Spinal cord (tissue), 10 donors: Measurements from ENCODE around the gene EPO. TPM values are rescaled to one million over a fixed set of nuclear protein-coding genes. Genes with fewer than 3 reads are reported as not detected.

Experiments
- DNase-seq, 6 donors: peaks; one replicate each; pipeline versions ENCODE4 v3.0.0 to v3.0.0-alpha.2; 2013 to 2015; ENCODE audit warnings: low spot score in 6 of 6, low read depth in 4 of 6
- H3K27ac ChIP-seq: one replicate; pipeline ENCODE4 v1.5.1; 2013; ENCODE audit warnings: low read depth, low read length, control low read depth
- H3K27me3 ChIP-seq: one replicate; pipeline ENCODE4 v1.6.1; 2013; ENCODE audit warnings: low read length; ENCODE audit not compliant: control insufficient read depth, insufficient read depth
- H3K36me3 ChIP-seq: one replicate; pipeline ENCODE4 v1.6.1; 2013; ENCODE audit warnings: low read length; ENCODE audit not compliant: control insufficient read depth, insufficient read depth
- H3K4me1 ChIP-seq: one replicate; pipeline ENCODE4 v1.6.1; 2013; ENCODE audit warnings: low read length; ENCODE audit not compliant: control insufficient read depth, insufficient read depth
- H3K4me3 ChIP-seq: one replicate; pipeline ENCODE4 v1.5.1; 2013; ENCODE audit warnings: low read depth, low read length, control low read depth
- H3K9me3 ChIP-seq: one replicate; pipeline ENCODE4 v1.6.1; 2013; ENCODE audit warnings: low read length; ENCODE audit not compliant: control insufficient read depth, insufficient read depth
- WGBS: methylation state at CpG from one replicate; pipeline ENCODE4 v1.1.5; 2013; ENCODE audit warnings: missing lambda C conversion rate; ENCODE audit not compliant: insufficient coverage; 5-methylcytosine and 5-hydroxymethylcytosine counted together
- polyA plus RNA-seq, 2 donors: library from polyadenylated mRNA; unstranded; fragments of 120-200 nt; gene quantifications; one replicate each; pipeline ENCODE4 v1.2.1, GENCODE V29; 2013; ENCODE audit not compliant: insufficient read length in 2 of 2
- total RNA-seq, 2 donors: library from RNA; depleted of rRNA in 1 of 2; stranded (reverse); fragments of 120-200 nt in 1 of 2; fragments of >200 nt in 1 of 2; gene quantifications; one replicate each; pipeline versions ENCODE4 v1.2.3 to v1.2.4, GENCODE V29; 2013 to 2014
- donor health status: healthy.

The EPO gene
- total and polyA plus RNA-seq, 4 donors, result 0.28 to 0.44 (median 0.44) TPM; not detected in 1

- H3K27me3 ChIP-seq, result no peaks in the 10 kb centered on the region
- H3K4me3 ChIP-seq, result no peak overlapping the region
- 88% methylated on average over 21 of the region's 36 CpGs for WGBS
- peaks cover 68% of the 10 kb centered on the region for H3K36me3 ChIP-seq
- peaks cover 39% of the 10 kb centered on the region for H3K4me1 ChIP-seq
- H3K9me3 ChIP-seq, result no peaks in the 10 kb centered on the region
- no peak overlapping the region for H3K27ac ChIP-seq
- no peak for DNase-seq
Observed at GRCh38 chr7:100677308-100678267, 42.7 kb upstream of the EPO start.

- Histone ChIP-seq H3K27ac (no peak overlapping the region), H3K27me3 (no peaks in the 10 kb centered on the region), H3K9me3 (no peaks in the 10 kb centered on the region), H3K4me3 (no peak overlapping the region), H3K36me3 (peaks cover 76% of the 10 kb centered on the region), H3K4me1 (peaks cover 31% of the 10 kb centered on the region)
- peak in 1 of 6 donors; percentile 18 for DNase-seq
- WGBS, result 78% methylated on average over 31 of the region's 35 CpGs
Observed at GRCh38 chr7:100678291-100678984, 41.8 kb upstream of the EPO start.

- 79% methylated on average over 4 of the region's 13 CpGs for WGBS
- peaks cover 30% of the 10 kb centered on the region for H3K4me1 ChIP-seq
- no peaks in the 10 kb centered on the region for H3K9me3 ChIP-seq
- H3K27me3 ChIP-seq, result no peaks in the 10 kb centered on the region
- no peak for DNase-seq
- H3K4me3 ChIP-seq, result no peak overlapping the region
- H3K27ac ChIP-seq, result no peak overlapping the region
- H3K36me3 ChIP-seq, result peaks cover 84% of the 10 kb centered on the region
Observed at GRCh38 chr7:100679129-100679926, 40.9 kb upstream of the EPO start.

DNA sequence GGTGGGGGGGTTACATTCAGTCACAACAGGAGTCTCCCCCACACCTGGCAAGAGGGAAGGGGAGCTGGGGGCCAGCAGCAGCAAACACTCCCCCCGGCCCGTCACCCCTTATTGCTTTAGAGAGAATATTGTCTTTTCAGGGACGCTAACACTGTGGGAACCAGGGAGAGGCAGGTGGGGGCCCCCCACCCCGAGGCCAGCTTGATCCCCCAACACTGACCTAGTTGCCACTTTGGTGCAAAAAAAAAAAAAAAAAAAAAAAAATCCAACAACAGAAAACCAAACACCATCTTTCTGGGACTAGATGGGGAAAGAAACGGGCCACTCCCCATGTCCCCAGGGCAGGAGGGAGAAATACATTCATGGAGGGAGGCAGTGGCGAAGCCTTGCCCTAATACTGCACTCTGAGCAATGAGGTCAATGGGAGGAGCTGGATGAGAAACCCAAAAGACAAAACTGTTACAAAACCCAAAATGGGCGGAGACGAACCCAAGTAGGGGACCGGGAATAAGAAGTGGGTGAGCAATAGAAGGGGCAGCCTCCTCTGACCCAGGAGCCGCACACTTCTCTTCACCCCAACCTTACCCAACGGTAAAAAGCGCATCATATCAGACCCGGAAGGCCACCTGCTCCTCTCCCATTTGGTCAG, 40.2 kb upstream of the EPO start:
- H3K9me3 ChIP-seq, result no peaks in the 10 kb centered on the region
- DNase-seq, result no peak
- no peaks in the 10 kb centered on the region for H3K27me3 ChIP-seq
- H3K27ac ChIP-seq, result no peak overlapping the region
- H3K36me3 ChIP-seq, result peaks cover 88% of the 10 kb centered on the region
- no peak overlapping the region for H3K4me3 ChIP-seq
- WGBS, result 85% methylated on average over 4 of the region's 13 CpGs
- peaks cover 25% of the 10 kb centered on the region for H3K4me1 ChIP-seq

GRCh38 chr7:100680576-100681271, 39.5 kb upstream of the EPO start:
- H3K36me3 ChIP-seq, result peaks cover 95% of the 10 kb centered on the region
- no peak for DNase-seq
- H3K4me1 ChIP-seq, result peaks cover 25% of the 10 kb centered on the region
- H3K27me3 ChIP-seq, result no peaks in the 10 kb centered on the region
- no peaks in the 10 kb centered on the region for H3K9me3 ChIP-seq
- H3K27ac ChIP-seq, result no peak overlapping the region
- WGBS, result 80% methylated on average over 17 of the region's 18 CpGs
- H3K4me3 ChIP-seq, result no peak overlapping the region

GRCh38 chr7:100681491-100682227, 38.6 kb upstream of the EPO start:
- Histone ChIP-seq H3K4me1 (peaks cover 20% of the 10 kb centered on the region), H3K4me3 (no peak overlapping the region), H3K27ac (no peak overlapping the region), H3K27me3 (no peaks in the 10 kb centered on the region), H3K36me3 (peaks cover 99% of the 10 kb centered on the region), H3K9me3 (no peaks in the 10 kb centered on the region)
- no peak for DNase-seq
- 79% methylated on average over 27 of the region's 29 CpGs for WGBS

GRCh38 chr7:100682228-100682741, 38.0 kb upstream of the EPO start:
- no peak for DNase-seq
- H3K36me3 ChIP-seq, result peaks cover 99% of the 10 kb centered on the region
- no peaks in the 10 kb centered on the region for H3K9me3 ChIP-seq
- no peaks in the 10 kb centered on the region for H3K27me3 ChIP-seq
- H3K4me3 ChIP-seq, result no peak overlapping the region
- peaks cover 16% of the 10 kb centered on the region for H3K4me1 ChIP-seq
- 75% methylated on average over 21 of the region's 25 CpGs for WGBS
- H3K27ac ChIP-seq, result no peak overlapping the region

- Histone ChIP-seq H3K27me3 (no peaks in the 10 kb centered on the region), H3K9me3 (no peaks in the 10 kb centered on the region), H3K4me1 (peaks cover 14% of the 10 kb centered on the region), H3K4me3 (no peak overlapping the region), H3K36me3 (peaks cover 99% of the 10 kb centered on the region), H3K27ac (no peak overlapping the region)
- no peak for DNase-seq
- WGBS, result 82% methylated on average over 27 of the region's 28 CpGs
Observed at GRCh38 chr7:100682991-100683658, 37.1 kb upstream of the EPO start.
